GM12875 (cell line): ENCODE measurements around the gene ZBTB46.

Source experiments
- H3K4me3 ChIP-seq: one replicate; pipeline ENCODE4 v1.5.1; 2011; ENCODE audit warnings: low read depth, low read length, control low read depth
- CTCF ChIP-seq: IDR thresholded peaks from 2 replicates; pipeline ENCODE4 v1.5.1; 2011; ENCODE audit warnings: low read depth, mild to moderate bottlenecking, control low read depth, inconsistent platforms, low read length, moderate library complexity, borderline replicate concordance; ENCODE audit not compliant: insufficient read depth

Gene ZBTB46

DNA sequence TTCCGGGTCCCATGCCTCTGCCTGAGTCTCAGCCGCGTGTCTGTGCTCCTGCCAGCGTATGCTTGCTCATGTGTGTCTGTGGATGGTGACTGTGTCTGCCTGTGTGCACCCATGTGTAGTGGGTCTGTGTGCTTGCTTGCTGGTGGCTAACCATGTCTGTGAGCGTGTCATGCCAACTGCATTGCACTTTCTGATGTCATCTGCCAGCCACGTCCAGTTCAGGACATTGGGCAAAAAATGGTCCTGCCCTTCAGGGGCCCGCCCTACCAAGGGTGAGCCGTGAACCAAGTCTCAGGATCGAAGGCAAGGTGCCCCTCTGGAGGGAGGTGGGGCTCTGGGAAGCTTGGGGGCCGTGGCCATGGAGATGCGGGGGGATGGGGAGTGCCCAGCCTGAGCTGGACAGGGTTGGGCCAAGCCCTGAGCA, 9.4 kb upstream of the ZBTB46 start:
- H3K4me3 ChIP-seq, result no peak overlapping the region
- TF ChIP-seq CTCF, result no peak

DNA sequence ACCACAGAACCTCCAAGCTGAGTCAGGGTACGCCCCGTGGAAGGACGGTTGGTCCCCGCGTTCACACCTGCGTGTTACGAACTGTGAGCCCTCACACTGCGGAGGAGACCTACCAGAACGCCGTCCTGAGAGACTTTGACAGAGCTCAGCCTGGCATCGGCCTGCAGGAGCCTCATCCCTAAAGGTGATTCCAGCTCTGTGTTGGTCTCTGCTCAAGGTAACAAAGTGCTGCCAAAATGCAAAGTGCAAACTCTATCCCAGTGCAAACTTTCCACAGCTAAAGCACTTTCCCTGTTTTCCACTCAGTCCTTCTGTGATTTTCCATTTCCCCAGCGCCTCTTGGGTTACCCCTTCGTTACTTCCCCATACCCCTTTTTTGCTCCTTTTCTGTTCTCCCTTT, 8.6 kb upstream of the ZBTB46 start:
- no peak overlapping the region for H3K4me3 ChIP-seq
- TF ChIP-seq CTCF, result no peak

DNA sequence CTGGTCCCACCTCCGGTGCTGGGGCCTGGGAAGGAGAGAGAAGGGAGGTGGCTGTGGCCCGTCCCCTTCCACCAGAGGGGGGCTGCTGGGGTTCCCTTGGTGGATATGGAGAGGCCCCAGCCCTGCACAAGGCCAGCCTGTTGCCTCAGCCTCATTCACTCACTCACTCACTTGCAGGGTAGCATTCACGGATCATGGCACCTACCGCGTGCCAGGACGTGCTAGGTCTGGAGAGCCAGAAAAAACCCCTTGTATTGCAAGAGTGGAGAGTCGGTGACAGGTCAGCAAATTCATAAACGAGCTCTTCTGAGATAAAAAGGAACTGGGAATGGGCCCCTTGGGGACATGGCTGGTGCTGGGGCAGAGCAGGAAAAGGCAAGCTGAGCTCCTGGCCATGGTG, 6.4 kb upstream of the ZBTB46 start:
- no peak overlapping the region for H3K4me3 ChIP-seq
- no peak for TF ChIP-seq CTCF

DNA sequence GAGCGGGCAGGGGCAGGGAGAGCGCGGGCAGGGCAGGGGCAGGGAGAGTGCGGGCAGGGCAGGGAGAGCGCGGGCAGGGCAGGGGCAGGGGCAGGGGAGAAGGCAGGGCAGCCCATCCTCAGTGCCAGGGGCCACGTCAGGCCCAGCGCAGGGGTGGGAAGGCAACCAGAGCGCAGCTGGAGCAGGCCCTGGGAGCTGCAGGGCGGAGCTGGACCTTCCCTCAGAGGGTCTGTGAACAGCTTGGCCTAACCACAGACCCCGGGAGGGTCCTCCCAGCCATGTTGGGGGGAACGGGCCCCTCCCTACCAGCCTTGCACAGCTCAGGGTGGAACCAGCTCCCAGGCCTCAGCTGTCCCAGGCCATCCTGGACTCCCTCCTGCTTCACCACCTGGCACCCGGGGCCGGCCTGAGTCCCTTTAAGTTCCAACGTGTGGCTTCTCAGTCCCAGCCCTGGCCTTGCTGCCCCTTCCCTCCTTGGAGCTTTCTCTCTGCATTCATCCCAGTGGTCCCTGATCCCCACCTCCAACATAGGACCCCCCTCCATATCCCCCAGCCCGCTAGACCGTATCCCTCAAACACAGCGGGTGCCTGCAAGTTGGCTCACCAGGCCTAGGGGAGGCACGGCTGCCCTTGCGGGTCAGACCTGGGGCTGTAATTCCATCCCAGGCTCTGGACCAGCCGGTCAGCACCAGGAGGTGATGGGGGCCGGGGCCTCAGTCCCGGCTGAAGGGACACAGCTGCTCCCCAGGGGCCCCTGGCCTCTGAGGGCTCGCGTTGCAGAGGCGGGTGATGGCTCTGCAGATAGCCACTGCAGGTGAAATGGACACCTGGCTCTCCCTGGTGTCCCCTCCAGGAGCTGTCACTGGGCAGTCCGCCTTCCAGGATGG, 5.6 kb upstream of the ZBTB46 start:
- no peak overlapping the region for H3K4me3 ChIP-seq
- no peak for TF ChIP-seq CTCF

DNA sequence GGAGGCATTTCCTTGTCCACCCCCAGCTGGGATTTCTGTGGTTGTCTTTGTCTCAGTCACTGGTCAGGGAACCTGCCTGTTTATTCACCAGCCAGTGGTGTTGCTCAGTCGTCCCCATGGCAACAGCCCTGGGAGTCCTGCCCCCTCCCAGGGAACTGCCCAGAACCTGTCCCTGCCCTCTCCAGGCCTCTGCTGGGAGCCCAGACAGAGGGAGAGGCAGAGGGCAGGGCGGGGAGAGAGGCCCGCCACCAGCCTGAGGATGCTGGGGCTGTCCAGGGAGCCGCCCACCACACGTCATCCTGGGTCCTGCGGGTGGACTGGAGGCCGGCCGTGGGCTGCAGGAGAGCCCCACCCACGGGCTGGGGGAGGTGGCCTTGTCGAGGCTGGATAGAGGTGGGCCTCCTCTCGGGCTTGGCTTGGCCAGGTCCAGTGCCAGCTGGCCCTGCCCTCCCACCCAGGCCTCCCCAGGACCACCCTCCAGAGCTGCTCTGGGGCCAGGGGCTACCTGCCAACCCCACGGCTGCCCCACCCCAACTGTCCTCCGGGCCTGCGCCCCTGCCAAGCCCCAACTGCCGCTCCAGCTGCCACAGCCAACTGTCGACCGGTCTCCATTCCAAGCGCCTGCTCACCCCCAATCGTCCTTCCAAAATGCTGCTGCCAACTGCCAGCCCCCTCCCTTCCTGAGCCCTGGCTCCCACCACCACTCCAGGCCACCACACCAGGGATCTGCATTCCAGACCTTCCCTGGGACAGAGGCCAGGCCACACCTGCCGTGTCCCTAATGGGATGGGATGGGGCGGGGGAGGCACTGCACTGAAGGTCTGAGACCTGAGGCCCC, 4.2 kb upstream of the ZBTB46 start:
- H3K4me3 ChIP-seq, result no peak overlapping the region
- TF ChIP-seq CTCF, result no peak

GRCh38 chr20:63834491-63834880, 3.4 kb upstream of the ZBTB46 start:
- H3K4me3 ChIP-seq, result no peak overlapping the region

More at GRCh38 chr20:63834491-63834880, 3.4 kb upstream of the ZBTB46 start:
- TF ChIP-seq CTCF, result no peak
